Tibial nerve (tissue), 4 donors: ENCODE measurements around the gene MYO1D.

Source experiments
- CTCF ChIP-seq, 5 experiments: fragments of 200-600 bp in 3 of 5; fragments of 450-650 bp in 2 of 5; sonication (generic) in 3 of 5; IDR thresholded peaks; one replicate each; pipeline ENCODE4 v1.5.1; 2016 to 2019; ENCODE audit warnings: antibody characterized with exemption in 5 of 5, mild to moderate bottlenecking in 3 of 5, moderate library complexity in 2 of 5
- EP300 ChIP-seq, 2 donors: sonication (generic); formaldehyde crosslinking; IDR thresholded peaks; one replicate each; pipeline ENCODE4 v1.6.1; 2017; ENCODE audit warnings: antibody characterized with exemption in 2 of 2, mild to moderate bottlenecking in 1 of 2

GRCh38 chr17:32820440-32820839 is 56.5 kb downstream of the MYO1D start:
- TF ChIP-seq CTCF (IDR thresholded peaks at IDR 0.05) = no peak
- TF ChIP-seq EP300 (IDR thresholded peaks at IDR 0.05) = no peak
